GM13977 (cell line): Measurements from ENCODE around the gene GPR107.

Experiments
- DNase-seq: peaks from one replicate; pipeline ENCODE4 v3.0.0; 2012; ENCODE audit warnings: low spot score
- in situ Hi-C: fragments of 300-500 bp; cut with MboI; formaldehyde crosslinking; loops from one replicate; pipeline ENCODE4 v1.12.0; 2022; ENCODE audit warnings: low sequenced_read_pairs, low pct_unique_long_range_greater_than_20kb, mixed read lengths, inconsistent platforms; ENCODE audit not compliant: unreplicated experiment
- TF ChIP-seq, protein P1 (sequence below): IDR thresholded peaks from 2 replicates; pipeline ENCODE4 v1.5.1; 2012; ENCODE audit warnings: mild to moderate bottlenecking, control low read depth; ENCODE audit not compliant: insufficient read depth; ENCODE audit errors: extremely low read depth, missing control alignments

The GPR107 gene

DNA sequence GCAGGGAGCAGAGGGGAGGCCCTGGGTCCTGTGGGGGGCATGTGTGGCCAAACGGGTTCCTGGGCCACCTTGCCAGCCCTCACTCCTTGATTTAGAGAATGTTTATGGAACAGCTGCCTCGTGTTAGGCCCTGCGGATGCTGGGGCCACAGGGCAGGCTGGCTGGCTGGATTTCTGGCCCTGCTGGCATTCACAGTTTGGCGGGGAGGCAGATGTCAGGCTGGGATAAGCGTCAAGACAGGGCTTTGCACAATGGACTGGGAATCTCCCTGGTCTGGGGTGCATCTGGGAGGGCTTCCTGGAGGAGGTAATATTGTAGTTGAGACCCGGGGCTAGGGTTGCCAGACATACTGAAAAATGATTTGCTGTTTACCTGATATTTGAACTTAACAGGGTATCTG lies 132.3 kb downstream of the GPR107 start:
- no peak for DNase-seq
- TF ChIP-seq, protein P1, sequence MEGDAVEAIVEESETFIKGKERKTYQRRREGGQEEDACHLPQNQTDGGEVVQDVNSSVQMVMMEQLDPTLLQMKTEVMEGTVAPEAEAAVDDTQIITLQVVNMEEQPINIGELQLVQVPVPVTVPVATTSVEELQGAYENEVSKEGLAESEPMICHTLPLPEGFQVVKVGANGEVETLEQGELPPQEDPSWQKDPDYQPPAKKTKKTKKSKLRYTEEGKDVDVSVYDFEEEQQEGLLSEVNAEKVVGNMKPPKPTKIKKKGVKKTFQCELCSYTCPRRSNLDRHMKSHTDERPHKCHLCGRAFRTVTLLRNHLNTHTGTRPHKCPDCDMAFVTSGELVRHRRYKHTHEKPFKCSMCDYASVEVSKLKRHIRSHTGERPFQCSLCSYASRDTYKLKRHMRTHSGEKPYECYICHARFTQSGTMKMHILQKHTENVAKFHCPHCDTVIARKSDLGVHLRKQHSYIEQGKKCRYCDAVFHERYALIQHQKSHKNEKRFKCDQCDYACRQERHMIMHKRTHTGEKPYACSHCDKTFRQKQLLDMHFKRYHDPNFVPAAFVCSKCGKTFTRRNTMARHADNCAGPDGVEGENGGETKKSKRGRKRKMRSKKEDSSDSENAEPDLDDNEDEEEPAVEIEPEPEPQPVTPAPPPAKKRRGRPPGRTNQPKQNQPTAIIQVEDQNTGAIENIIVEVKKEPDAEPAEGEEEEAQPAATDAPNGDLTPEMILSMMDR = no peak
- in situ Hi-C loops = no loop called here

DNA sequence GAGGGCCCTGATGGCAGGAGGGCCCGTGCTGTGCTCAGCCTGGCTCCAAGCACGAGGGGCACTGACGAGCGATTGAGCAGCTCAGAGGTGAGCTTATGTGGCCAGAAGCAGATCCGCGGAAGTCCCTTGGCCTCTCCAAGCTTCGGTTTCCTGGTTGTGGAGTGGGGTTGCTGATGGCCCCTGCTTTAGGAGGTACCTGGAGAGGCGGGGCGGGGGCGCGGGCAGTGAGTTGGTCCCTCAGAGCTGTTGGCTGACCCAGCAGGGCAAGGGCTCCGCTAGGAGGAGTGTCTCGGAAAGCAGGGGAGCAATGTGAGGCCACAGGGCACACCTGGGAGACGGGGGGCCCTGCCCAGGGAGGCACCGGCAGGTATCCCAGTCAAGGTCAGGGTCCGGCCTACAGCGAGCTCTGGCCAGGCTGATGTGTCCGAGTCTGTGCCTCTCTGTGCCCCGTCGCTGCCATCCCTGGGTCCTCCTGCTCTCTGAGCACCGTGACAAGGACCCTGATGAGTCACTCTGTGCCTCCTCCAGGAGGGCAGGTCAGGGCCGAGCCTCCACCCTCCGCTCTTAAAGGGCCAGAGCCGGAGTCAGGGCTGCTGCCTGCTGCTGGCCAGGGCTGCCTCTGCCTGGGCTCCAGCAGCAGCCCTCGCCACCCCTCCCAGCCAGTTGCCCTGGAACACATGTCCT lies 133.3 kb downstream of the GPR107 start:
- in situ Hi-C loops = no loop called here
- TF ChIP-seq, protein P1 = no peak
- DNase-seq = no peak

DNA sequence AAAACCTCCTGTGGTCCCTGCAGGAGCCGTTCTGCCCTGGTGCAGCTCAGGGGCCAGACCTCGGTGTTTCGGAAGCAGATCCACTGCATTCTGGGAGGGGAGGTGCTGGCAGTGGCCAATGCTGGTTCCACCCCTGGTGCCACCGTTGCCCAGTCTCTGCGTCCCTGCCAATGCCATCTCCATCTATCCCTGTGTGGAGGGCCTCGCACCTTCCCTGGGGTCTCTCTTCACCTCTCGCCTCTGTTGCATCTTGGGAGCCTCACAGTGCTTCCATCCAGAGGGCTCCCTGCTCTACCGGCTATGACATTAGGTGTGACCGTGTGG lies 133.8 kb downstream of the GPR107 start:
- DNase-seq = no peak
- in situ Hi-C loops = no loop called here
- TF ChIP-seq, protein P1 = no peak

DNA sequence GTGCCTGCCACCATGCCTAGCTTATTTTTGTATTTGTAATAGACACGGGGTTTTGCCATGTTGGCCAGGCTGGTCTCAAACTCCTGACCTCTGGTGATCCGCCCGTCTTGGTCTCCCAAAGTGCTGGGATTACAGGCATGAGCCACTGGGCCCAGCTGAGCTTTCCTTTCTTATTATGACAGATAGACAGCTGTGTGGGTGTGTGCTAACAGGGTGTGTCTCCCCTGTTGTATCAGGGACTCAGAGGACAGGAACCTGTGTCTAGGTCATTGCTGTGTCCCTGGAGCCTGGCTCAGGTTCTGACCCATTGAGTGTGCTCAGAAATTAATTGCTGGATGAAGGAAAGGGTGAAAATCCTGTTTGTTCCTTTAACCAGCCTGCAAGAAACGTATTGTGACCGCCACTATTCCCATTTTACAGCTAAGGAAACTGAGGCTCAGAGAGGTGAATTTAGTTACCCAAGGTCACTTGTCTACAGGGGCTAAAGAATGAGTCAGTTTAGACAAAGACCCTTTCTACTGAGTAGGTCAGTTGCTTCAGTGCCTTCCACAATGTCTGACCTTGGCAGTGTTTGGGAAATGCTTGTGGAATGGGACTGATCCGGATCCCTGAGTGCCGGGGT lies 135.3 kb downstream of the GPR107 start:
- no peak for DNase-seq
- in situ Hi-C loops = no loop called here
- TF ChIP-seq, protein P1 = no peak
